Coronary artery (tissue), 2 donors: ENCODE data around the gene PRSS12.

ENCODE experiments used
- DNase-seq: peaks from one replicate; pipeline ENCODE4 v3.0.0-alpha.2; 2017; ENCODE audit warnings: low spot score
- H3K27ac ChIP-seq, 2 donors: fragments of 200-600 bp; sonication (generic); one replicate each; pipeline ENCODE4 v1.5.1; 2016 to 2019
- H3K4me3 ChIP-seq: fragments of 200-600 bp; sonication (generic); 2 replicates; pipeline ENCODE4 v1.5.1; 2016; ENCODE audit warnings: mild to moderate bottlenecking, moderate library complexity
- TF ChIP-seq, protein P1 (sequence below): fragments of 200-600 bp; sonication (generic); IDR thresholded peaks from one replicate; pipeline ENCODE4 v1.5.1; 2019; ENCODE audit warnings: antibody characterized with exemption

Gene PRSS12

DNA sequence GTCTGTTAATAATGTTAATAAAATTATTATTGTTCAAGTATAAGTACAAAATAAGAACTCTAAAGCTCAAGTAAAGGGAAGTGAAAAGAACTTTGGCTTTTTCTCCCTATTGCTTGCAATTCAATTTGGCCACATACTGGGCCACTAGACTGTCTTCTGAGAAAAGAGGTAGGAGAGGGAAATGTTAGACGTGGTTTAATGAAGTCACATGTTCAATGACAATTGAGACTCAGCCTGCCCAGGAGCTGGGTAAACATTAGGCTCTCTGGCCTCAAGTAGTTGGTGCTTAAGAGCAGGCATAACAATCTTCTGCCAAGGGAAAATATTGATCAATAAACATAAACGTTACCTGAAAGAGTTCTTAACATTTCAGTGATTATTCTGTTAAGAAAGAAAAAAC lies 15.1 kb upstream of the PRSS12 start:
- TF ChIP-seq, protein P1, sequence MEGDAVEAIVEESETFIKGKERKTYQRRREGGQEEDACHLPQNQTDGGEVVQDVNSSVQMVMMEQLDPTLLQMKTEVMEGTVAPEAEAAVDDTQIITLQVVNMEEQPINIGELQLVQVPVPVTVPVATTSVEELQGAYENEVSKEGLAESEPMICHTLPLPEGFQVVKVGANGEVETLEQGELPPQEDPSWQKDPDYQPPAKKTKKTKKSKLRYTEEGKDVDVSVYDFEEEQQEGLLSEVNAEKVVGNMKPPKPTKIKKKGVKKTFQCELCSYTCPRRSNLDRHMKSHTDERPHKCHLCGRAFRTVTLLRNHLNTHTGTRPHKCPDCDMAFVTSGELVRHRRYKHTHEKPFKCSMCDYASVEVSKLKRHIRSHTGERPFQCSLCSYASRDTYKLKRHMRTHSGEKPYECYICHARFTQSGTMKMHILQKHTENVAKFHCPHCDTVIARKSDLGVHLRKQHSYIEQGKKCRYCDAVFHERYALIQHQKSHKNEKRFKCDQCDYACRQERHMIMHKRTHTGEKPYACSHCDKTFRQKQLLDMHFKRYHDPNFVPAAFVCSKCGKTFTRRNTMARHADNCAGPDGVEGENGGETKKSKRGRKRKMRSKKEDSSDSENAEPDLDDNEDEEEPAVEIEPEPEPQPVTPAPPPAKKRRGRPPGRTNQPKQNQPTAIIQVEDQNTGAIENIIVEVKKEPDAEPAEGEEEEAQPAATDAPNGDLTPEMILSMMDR: no peak
- Histone ChIP-seq H3K27ac (no peak overlapping the region), H3K4me3 (no peak overlapping the region)
- DNase-seq: no peak

DNA sequence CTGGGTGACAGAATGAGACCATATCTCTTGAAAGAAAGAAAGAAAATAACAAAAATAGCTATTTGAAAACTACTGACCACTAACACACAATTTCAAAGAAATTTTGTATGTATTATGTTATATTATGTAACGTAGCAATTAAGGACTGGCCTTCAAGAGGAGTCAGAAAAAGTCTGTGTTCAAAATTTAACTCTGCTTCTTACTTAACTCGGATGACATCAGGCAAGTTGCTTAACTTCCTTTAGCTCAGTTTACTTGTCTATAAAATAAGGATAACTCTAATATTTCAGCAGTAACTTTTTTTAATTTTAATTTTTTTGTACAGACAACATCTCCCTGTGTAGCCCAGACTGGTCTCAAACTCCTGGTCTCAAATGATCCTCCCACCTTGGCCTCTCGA lies 14.6 kb upstream of the PRSS12 start:
- TF ChIP-seq, protein P1: no peak
- Histone ChIP-seq H3K27ac (no peak overlapping the region), H3K4me3 (no peak overlapping the region)
- DNase-seq: no peak

DNA sequence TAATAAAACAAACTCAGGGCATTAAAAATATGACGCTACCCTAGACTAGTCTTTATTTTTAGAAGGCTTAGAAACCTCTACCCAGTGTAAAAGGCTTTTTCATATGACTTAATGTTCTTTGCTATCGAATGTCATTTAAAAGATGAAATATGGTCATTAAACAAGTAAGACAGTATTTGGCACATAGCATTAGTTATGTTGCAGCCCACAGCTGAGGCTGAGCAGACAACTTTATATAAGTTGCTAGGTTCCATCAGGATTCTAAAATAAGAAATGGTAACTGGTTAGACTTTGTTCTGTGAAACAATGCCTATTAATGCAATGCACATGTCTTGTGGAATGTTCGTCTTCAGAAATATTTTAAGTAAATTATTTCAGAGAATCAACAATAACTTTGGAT lies 10.4 kb upstream of the PRSS12 start:
- no peak for DNase-seq
- Histone ChIP-seq H3K4me3 (no peak overlapping the region), H3K27ac (no peak overlapping the region)
- TF ChIP-seq, protein P1: no peak

DNA sequence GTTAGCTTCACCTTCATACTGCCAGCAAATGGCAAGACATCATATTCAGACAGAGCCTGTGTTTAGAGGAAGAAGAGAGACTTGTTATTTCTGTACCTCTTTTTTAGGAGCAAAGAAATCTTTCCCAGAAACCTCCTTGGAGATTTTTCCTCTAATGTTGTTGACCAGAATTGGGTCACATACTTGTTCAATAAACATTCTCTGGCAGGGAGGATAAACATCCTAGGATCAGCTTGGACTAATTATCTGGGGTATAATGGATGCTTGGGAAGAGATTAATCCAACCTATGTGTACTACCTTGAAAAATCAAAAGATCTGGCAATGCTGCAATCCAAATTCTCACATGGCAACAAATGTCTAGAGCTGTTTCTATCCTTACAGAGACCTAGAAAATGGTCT lies 8.4 kb upstream of the PRSS12 start:
- H3K27ac ChIP-seq: no peak overlapping the region
- no peak overlapping the region for H3K4me3 ChIP-seq
- TF ChIP-seq, protein P1: no peak
- no peak for DNase-seq

DNA sequence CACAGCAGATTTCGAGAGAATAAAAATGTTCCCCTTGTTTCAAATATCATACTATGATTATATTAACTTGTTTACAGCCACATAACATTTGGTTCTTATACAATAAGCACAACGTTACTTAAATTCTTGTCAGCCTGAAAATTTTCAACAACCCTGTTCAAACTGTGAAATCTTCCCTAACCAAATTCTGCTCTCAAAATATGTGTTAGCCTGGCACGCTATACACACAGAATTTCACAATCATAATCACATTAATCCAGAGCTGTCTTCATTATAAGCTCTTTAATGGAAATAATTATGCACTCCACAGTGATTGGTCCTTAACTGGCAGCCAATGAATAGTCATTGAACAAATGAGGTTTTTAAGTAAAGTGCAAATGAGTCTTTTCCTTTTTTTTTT lies 7.3 kb upstream of the PRSS12 start:
- H3K27ac ChIP-seq: no peak overlapping the region
- H3K4me3 ChIP-seq: no peak overlapping the region
- DNase-seq: no peak
- TF ChIP-seq, protein P1: no peak

DNA sequence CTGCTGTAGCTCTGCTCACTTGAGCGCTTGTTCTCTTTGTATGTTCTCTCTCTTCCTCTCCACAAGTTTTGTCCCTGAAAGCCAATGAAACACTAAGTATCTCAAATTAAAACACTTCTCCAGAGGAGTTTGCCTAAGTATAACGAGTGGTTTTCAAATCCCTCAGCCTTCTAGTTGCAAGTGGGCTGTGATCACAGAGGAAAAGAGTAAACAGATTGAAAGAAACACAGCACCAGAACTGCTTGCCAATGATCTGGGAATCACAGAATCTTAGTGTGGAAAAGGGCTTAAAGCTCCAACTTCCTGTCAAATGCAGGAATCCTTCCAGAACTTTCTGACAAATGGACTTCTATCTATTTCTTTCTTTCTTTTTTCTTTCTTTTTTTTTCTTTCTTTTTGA lies 4.8 kb upstream of the PRSS12 start:
- Histone ChIP-seq H3K4me3 (no peak overlapping the region), H3K27ac (no peak overlapping the region)
- TF ChIP-seq, protein P1: no peak
- no peak for DNase-seq

DNA sequence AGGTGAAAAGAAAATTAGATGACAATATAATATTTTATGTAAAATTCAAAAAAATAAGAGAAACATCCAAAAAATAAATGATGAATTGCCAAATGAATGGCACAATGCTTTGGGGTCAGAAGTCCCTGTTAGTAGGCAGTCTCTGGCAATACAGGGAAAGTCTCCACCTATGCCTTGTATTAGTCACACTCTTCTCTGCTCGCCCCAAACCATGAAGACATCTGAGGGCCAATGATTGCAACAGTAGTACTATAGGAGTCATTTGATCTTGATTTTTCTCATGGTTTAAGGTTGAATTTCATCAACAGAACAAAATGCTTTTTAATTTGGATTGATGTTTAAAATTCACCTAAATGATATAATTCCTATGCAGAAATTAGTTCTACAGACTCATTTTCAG lies 3.9 kb upstream of the PRSS12 start:
- H3K4me3 ChIP-seq: no peak overlapping the region
- H3K27ac ChIP-seq: no peak overlapping the region
- no peak for DNase-seq
- TF ChIP-seq, protein P1: no peak
